Hypothalamus (tissue), 51 donors: ENCODE results near the gene ACSL6.

Experiments
- DNase-seq, 51 donors: peaks; one replicate each; lab custom pipeline; 2025; lab: John Stamatoyannopoulos, UW

The ACSL6 gene

GRCh38 chr5:132019337-132019736 is 7.9 kb upstream of the ACSL6 start:
- DNase-seq: no peak

- DNase-seq: no peak
Measured at GRCh38 chr5:132017738-132018625, 6.5 kb upstream of the ACSL6 start.

GRCh38 chr5:132017316-132017715 is 5.9 kb upstream of the ACSL6 start:
- DNase-seq: no peak

- DNase-seq: no peak
Measured at GRCh38 chr5:132016721-132017250, 5.3 kb upstream of the ACSL6 start.

GRCh38 chr5:132013711-132014110 is 2.3 kb upstream of the ACSL6 start:
- no peak for DNase-seq

- no peak for DNase-seq
Measured at GRCh38 chr5:132013006-132013689, 1.7 kb upstream of the ACSL6 start.

GRCh38 chr5:132012371-132013005 is 1.0 kb upstream of the ACSL6 start:
- DNase-seq: peak in 2 of 51 donors; percentile 10 to 27

- DNase-seq: peak in 1 of 51 donors; percentile 11
Measured at GRCh38 chr5:132010989-132011621, 353 bp downstream of the ACSL6 start.

GRCh38 chr5:132010645-132010988 is 841 bp downstream of the ACSL6 start:
- no peak for DNase-seq

- DNase-seq: no peak
Measured at GRCh38 chr5:132009706-132010405, 1.6 kb downstream of the ACSL6 start.

- DNase-seq: peak in 1 of 51 donors; percentile 16
Measured at GRCh38 chr5:132008961-132009680, 2.3 kb downstream of the ACSL6 start.

GRCh38 chr5:132008163-132008473 is 3.3 kb downstream of the ACSL6 start:
- DNase-seq: no peak

- DNase-seq: peak in 43 of 51 donors; percentile 9 to 94 (median 63)
Measured at GRCh38 chr5:132007399-132008162, 3.9 kb downstream of the ACSL6 start.

GRCh38 chr5:132006331-132007120 is 4.9 kb downstream of the ACSL6 start:
- DNase-seq: no peak

- no peak for DNase-seq
Measured at GRCh38 chr5:132005591-132005990, 5.9 kb downstream of the ACSL6 start.

- peak in 18 of 51 donors; percentile 25 to 69 (median 42) for DNase-seq
Measured at GRCh38 chr5:132003982-132004381, 7.5 kb downstream of the ACSL6 start.

- peak in 50 of 51 donors; percentile 45 to 99 (median 89) for DNase-seq
Measured at GRCh38 chr5:132003170-132003744, 8.2 kb downstream of the ACSL6 start.

GRCh38 chr5:132002757-132003156 is 8.7 kb downstream of the ACSL6 start:
- DNase-seq: peak in 5 of 51 donors; percentile 18 to 78 (median 20)
